ENCODE measurements around the gene CBARP.

- TF ChIP-seq CTCF (IDR thresholded peaks at IDR 0.05) (peak in 1 of 12 donors; percentile 11), POLR2A (IDR thresholded peaks at IDR 0.05) (no peak)
Observed at GRCh38 chr19:1250437-1251260, 12.8 kb upstream of the CBARP start.
